ENCODE measurements around the gene CRACR2B.

The CRACR2B gene

DNA sequence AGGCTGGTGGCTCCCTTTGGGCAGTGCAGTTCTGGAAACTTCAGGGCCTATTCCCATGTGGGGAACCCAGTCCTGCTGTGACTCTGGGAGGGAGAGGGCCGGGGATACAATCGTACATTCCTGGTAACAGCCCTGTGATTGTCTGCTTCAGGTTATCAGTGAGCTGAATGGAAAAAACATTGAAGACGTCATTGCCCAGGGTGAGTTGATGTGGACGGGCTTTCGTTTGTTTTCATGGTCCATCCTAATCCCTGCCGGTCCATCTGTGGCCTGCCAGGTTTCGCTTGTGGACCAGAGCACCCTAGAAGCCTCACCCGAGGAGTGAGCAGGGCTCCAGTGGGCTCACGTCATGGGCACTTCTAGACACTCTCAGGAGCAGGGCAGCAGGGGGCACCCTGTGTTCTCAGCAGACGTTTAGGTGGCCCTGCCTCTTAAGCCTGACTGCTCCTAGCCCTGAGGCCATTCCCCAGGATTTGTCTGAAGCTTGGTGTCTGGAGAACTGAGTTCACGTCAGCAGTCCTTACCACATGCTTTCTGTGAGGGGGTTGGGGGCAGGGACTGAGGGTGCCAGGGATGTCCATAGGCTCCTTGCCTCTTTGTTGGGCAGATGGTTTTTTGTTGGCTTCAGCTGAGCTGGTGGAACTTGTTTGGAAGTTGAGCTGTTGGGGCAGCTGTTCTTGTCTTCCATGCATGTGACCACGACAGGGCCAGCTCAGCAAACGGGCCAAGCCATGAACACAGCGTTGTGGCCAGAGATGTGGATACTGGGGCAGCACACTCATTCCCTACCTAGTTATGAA, 16.1 kb upstream of the CRACR2B start:
- no peak for DNase-seq (ENCODE audit: low read depth)

GRCh38 chr11:812390-812789, 15.3 kb upstream of the CRACR2B start:
- DNase-seq (ENCODE audit: low read depth): no peak

DNA sequence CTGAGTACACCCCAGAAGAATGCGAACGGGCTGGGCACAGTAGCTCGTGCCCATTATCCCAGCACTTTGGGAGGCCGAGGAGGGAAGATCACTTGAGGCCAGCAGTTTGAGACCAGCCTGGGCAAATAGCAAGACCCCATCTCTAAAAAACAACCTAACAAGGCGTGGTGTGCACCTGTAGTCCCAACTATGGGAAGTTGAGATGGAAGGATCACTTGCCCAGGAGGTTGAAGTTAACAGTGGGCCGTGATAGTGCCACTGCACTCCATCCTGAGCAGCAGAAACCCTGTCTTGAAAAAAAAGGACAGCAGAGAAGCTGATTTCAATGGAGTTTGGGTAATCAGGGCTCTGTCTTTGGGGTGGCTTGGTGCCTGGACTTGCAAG, 14.7 kb upstream of the CRACR2B start:
- no peak for DNase-seq (ENCODE audit: low read depth)

GRCh38 chr11:813456-814096, 14.1 kb upstream of the CRACR2B start:
- no peak for DNase-seq (ENCODE audit: low read depth)

GRCh38 chr11:815675-816432, 11.9 kb upstream of the CRACR2B start:
- no peak for DNase-seq (ENCODE audit: low read depth)

DNA sequence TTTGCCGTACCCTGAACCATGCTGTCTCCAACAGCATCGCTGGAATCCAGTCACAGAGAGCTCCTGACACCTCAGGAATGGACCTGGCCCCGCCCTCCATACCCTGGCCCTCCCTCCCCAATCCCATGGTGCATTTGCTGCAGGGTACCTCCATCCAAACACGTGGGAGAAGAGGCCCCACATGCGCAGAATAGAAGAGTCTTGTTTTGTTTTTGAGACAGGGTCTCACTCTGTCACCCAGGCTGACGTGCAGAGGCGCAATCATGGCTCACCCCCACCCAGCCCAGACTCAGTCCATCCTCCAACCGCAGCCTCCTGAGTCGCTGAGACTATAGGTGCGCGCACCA, 11.3 kb upstream of the CRACR2B start:
- DNase-seq (ENCODE audit: low read depth): no peak

GRCh38 chr11:818396-819128, 9.2 kb upstream of the CRACR2B start, which contains the start of gene PNPLA2:
Gene PNPLA2, plus strand, starts transcription at chr11:818914. Its CDS starts 805 bp downstream, at chr11:819719.
- DNase-seq (ENCODE audit: low read depth): no peak

DNA sequence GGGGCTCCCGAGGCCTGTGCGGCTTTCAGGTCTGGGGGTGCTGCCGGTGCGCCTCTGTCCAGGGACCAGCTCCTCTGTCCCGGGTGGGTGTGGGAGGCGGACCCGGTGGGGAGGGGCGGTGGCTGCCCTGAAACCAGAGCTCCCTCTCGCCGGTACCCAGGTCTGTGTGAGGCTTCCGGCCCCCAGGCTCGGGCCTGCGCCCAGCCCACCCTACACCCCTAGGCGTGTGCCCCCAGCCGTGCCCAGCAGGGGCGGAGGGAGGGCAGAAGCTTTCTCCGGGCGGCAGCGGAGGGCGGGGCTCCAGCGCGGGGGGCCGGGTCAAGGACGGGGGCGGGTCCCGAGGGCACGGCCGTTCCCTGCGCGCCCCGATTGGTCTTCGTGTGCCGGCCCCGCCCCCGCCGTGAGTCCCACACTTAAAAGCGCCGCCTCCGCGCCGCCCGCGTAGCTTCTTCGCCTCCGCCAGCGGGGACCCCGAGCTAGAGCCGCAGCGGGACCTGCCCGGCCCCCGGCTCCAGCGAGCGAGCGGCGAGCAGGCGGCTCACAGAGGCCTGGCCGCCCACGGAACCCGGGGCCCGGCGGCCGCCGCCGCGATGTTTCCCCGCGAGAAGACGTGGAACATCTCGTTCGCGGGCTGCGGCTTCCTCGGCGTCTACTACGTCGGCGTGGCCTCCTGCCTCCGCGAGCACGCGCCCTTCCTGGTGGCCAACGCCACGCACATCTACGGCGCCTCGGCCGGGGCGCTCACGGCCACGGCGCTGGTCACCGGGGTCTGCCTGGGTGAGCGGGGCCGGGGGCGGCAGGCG, 8.4 kb upstream of the CRACR2B start:
- peak; percentile 86 for DNase-seq (ENCODE audit: low read depth)

DNA sequence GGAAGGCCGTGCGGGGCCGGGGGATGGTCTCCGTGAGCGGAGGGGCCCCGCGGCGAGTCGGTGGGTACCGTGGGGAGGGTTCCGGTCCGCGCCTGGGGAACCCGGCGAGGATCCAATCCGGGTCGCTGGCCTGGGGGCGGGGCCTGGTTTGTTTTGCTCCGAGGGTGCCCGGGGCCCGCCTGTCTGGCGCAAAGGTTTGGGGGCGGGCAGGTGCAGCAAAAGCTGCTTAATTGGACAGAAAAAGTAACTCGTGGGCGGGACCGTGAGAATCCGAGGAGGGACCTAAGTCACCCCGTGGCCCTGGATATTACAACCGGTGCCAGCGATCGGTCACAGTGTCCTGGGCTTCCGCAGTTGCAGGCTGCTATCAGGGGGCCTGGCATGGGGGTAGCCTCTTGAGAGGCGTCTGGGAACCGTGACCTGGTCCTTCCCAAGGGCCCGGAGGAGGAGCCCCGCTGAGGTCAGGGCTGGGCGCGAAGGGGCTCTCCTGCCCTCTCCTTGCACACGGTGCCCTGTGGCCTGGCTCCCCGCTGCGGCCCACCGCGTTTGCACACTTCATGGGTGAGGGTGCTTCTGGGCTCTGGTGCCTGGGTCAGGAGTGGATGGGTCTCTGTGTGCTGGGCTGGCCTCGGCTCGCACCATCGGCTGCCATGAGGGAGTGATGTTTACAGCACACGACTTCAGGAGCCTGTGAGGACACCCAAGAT, 7.6 kb upstream of the CRACR2B start:
- DNase-seq (ENCODE audit: low read depth): peak; percentile 80

GRCh38 chr11:820655-821511, 6.8 kb upstream of the CRACR2B start:
- no peak for DNase-seq (ENCODE audit: low read depth)

GRCh38 chr11:821512-822371, 6.0 kb upstream of the CRACR2B start:
- DNase-seq (ENCODE audit: low read depth): no peak

- no peak for DNase-seq (ENCODE audit: low read depth)
Observed at GRCh38 chr11:823441-824291, 4.1 kb upstream of the CRACR2B start.

- DNase-seq (ENCODE audit: low read depth): no peak
Observed at GRCh38 chr11:824292-824880, 3.3 kb upstream of the CRACR2B start.

GRCh38 chr11:824942-825341, 2.8 kb upstream of the CRACR2B start:
- DNase-seq (ENCODE audit: low read depth): no peak

DNA sequence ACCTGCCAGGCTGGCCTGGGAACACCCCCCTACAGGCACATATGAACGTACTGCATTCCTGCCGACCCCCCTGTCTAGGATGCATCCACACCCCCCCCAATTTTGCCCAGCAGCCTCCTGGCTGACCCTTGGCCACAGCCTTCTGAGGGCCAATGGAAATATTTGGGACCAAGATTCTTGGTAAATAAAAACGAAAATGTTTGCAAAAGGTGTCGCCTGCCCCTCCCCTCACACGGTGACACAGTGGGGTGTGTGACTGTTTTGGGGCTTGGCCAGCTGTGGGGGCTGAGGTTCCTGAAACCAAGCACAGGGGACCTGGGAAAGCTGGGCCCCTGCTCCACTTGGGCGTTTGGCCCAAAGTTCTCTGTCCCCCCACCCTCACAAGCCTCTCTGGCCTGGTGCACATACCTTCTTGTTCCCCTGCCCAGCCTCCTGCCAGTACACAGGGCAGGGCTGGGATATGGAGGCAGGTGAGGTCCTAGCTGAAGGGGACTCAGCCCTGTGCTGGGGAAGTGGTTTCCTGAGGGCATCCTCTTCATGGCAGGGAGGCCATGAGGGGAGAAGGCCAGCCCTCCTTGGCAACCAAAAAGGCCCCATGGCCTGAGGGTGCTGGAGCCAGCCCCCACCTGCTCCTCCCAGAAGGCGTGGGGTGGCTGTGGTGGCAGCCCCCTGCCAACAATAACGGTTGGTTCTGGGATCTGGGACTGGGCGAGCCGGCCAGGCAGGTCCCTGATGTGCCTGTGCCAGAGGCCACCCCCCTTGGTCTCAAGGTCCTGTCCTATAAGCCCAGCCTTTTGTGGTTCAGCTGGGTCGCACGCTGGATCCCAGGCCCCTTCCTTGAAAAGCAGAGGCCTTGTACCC, 2.1 kb upstream of the CRACR2B start:
- no peak for DNase-seq (ENCODE audit: low read depth)

DNA sequence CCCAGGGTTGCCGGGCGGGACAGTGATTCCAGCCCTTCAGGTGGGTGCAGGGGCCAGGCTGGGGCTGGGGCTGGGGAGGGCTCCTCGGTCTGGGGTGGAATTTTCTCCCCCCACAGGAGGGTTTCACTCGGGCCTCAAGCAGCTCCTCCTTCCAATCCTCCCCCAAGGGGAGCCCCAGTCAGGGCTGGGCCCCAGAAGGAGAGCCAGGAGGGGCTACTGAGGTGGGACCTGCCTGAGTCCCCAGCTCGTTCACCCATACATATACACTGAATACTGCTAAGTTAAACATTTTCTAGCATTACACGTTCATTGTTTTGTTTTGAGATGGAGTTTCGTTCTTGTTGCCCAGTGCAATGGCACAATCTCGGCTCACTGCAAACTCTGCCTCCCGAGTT, 1.5 kb upstream of the CRACR2B start:
- no peak for DNase-seq (ENCODE audit: low read depth)

GRCh38 chr11:826836-827145, 928 bp upstream of the CRACR2B start:
- no peak for DNase-seq (ENCODE audit: low read depth)
